ENCODE results near the gene TSPAN14. TPM values are rescaled to one million over a fixed set of nuclear protein-coding genes. Genes with fewer than 3 reads are reported as not detected.
A peak's percentile ranks its signal among the peaks of the same experiment; 100 is the strongest.

Gene TSPAN14
- total RNA-seq, 2 experiments from 2014 or later = 43.9 to 45.5 TPM

- no peak for DNase-seq
- TF ChIP-seq CTCF (IDR thresholded peaks at IDR 0.05) = no peak
- peaks cover 29% of the 10 kb centered on the region for H3K36me3 Mint-ChIP-seq (ENCODE audit: low read depth)
- peak overlapping the region; percentile 63 for H3K27ac Mint-ChIP-seq
- H3K27me3 Mint-ChIP-seq = no peaks in the 10 kb centered on the region
- ChIA-PET POLR2A (no interaction called here), CTCF (interaction anchor here (0.7 to 23.2 kb wide), 3 partner anchors 9 to 57 kb away, joined by 3 to 1114 read pairs (median 3); partner anchors contain the start of gene TSPAN14)
- peaks cover 33% of the 10 kb centered on the region for H3K4me1 Mint-ChIP-seq (ENCODE audit: low read depth)
- intact Hi-C loops (cut with micrococcal nuclease) = no loop called here
- H3K4me3 Mint-ChIP-seq = no peak overlapping the region
- no peak for ATAC-seq
- H3K9me3 Mint-ChIP-seq = no peaks in the 10 kb centered on the region
Observed at GRCh38 chr10:80517416-80518142, 63.5 kb downstream of the TSPAN14 start.

GRCh38 chr10:80518143-80518806 lies 64.2 kb downstream of the TSPAN14 start:
- intact Hi-C loops (cut with micrococcal nuclease) = no loop called here
- no peak for ATAC-seq
- CTCF ChIA-PET = interaction anchor here (0.7 to 23.2 kb wide), 4 partner anchors 10 to 74 kb away, joined by 3 to 1114 read pairs (median 6); partner anchors contain the start of gene TSPAN14
- Mint-ChIP-seq H3K4me3 (no peak overlapping the region), H3K27ac (peak overlapping the region; percentile 30), H3K9me3 (no peaks in the 10 kb centered on the region), H3K4me1 (ENCODE audit: low read depth) (peaks cover 37% of the 10 kb centered on the region), H3K27me3 (no peaks in the 10 kb centered on the region), H3K36me3 (ENCODE audit: low read depth) (peaks cover 25% of the 10 kb centered on the region)
- no peak for TF ChIP-seq CTCF (IDR thresholded peaks at IDR 0.05)
- POLR2A ChIA-PET = no interaction called here
- no peak for DNase-seq

- no peak for DNase-seq
- peaks cover 41% of the 10 kb centered on the region for H3K4me1 Mint-ChIP-seq (ENCODE audit: low read depth)
- no peak for ATAC-seq
- CTCF ChIA-PET = interaction anchor here (1.6 kb wide), 1 partner anchor 74 kb away, joined by 10 read pairs; no protein-coding TSS in a partner anchor
- H3K4me3 Mint-ChIP-seq = no peak overlapping the region
- peaks cover 25% of the 10 kb centered on the region for H3K36me3 Mint-ChIP-seq (ENCODE audit: low read depth)
- no peaks in the 10 kb centered on the region for H3K27me3 Mint-ChIP-seq
- peak overlapping the region; percentile 6 for H3K27ac Mint-ChIP-seq
- intact Hi-C loops (cut with micrococcal nuclease) = no loop called here
- no peak for TF ChIP-seq CTCF (IDR thresholded peaks at IDR 0.05)
- POLR2A ChIA-PET = no interaction called here
- H3K9me3 Mint-ChIP-seq = no peaks in the 10 kb centered on the region
Observed at GRCh38 chr10:80518807-80519360, 64.8 kb downstream of the TSPAN14 start.

- peaks cover 19% of the 10 kb centered on the region for H3K36me3 Mint-ChIP-seq (ENCODE audit: low read depth)
- no peak overlapping the region for H3K4me3 Mint-ChIP-seq
- H3K27ac Mint-ChIP-seq = peak overlapping the region; percentile 70
- peaks cover 52% of the 10 kb centered on the region for H3K4me1 Mint-ChIP-seq (ENCODE audit: low read depth)
- TF ChIP-seq CTCF (IDR thresholded peaks at IDR 0.05) = no peak
- H3K27me3 Mint-ChIP-seq = no peaks in the 10 kb centered on the region
- ChIA-PET POLR2A (interaction anchor here (0.6 to 1.2 kb wide), 3 partner anchors 9 to 140 kb away, joined by 3 to 5 read pairs (median 3); no protein-coding TSS in a partner anchor), CTCF (interaction anchor here (1.4 to 2.2 kb wide), 4 partner anchors 9 to 142 kb away, joined by 4 to 10 read pairs (median 6); no protein-coding TSS in a partner anchor)
- intact Hi-C loops (cut with micrococcal nuclease) = no loop called here
- no peaks in the 10 kb centered on the region for H3K9me3 Mint-ChIP-seq
- no peak for ATAC-seq
- no peak for DNase-seq
Observed at GRCh38 chr10:80519936-80520650, 66.0 kb downstream of the TSPAN14 start.
